Stimulated activated effector memory CD8-positive, alpha-beta T cell treated with anti-CD3 and anti-CD28 coated beads, Interleukin-12 subunit alpha, Interleukin-12 subunit beta, amount 100 ng/mL, for 72 hours (primary cell): ENCODE results near the gene RIGI.

Experiments used
- ATAC-seq: fragments of 150-1000 bp; cut with Tn5 transposase; 2 replicates; pipeline ENCODE4 v1.10.0; 2021
- DNase-seq, 2 donors: peaks; one replicate each; pipeline ENCODE4 v3.0.0; 2021 to 2022; ENCODE audit warnings: low spot score in 2 of 2
- H3K27ac Mint-ChIP-seq: one replicate; pipeline ENCODE4 v1.8.0; 2022; ENCODE audit warnings: mild to moderate bottlenecking, mixed read lengths
- H3K36me3 Mint-ChIP-seq: one replicate; pipeline ENCODE4 v1.8.0; 2022; ENCODE audit warnings: mild to moderate bottlenecking, mixed read lengths
- H3K4me1 Mint-ChIP-seq: one replicate; pipeline ENCODE4 v1.8.0; 2022; ENCODE audit warnings: mixed read lengths
- H3K4me3 Mint-ChIP-seq: one replicate; pipeline ENCODE4 v1.8.0; 2022; ENCODE audit warnings: mild to moderate bottlenecking, mixed read lengths
- H3K9me3 Mint-ChIP-seq: one replicate; pipeline ENCODE4 v1.8.0; 2022; ENCODE audit warnings: mixed read lengths

The RIGI gene

GRCh38 chr9:32502464-32502863, 23.5 kb downstream of the RIGI start:
- H3K9me3 Mint-ChIP-seq: no peaks in the 10 kb centered on the region
- DNase-seq (no peak), ATAC-seq (no peak)
- peak overlapping the region; percentile 18 for H3K27ac Mint-ChIP-seq
- peaks cover 14% of the 10 kb centered on the region for H3K4me1 Mint-ChIP-seq
- no peak overlapping the region for H3K4me3 Mint-ChIP-seq
- peaks cover 31% of the 10 kb centered on the region for H3K36me3 Mint-ChIP-seq

GRCh38 chr9:32501868-32502267, 24.1 kb downstream of the RIGI start:
- peaks cover 14% of the 10 kb centered on the region for H3K4me1 Mint-ChIP-seq
- no peak for ATAC-seq

GRCh38 chr9:32500768-32501167, 25.2 kb downstream of the RIGI start:
- no peaks in the 10 kb centered on the region for H3K9me3 Mint-ChIP-seq
- H3K27ac Mint-ChIP-seq: peak overlapping the region; percentile 23
- no peak overlapping the region for H3K4me3 Mint-ChIP-seq
- peaks cover 48% of the 10 kb centered on the region for H3K36me3 Mint-ChIP-seq
- DNase-seq: no peak
- H3K4me1 Mint-ChIP-seq: peaks cover 14% of the 10 kb centered on the region
- no peak for ATAC-seq

More at GRCh38 chr9:32501868-32502267, 24.1 kb downstream of the RIGI start:
- peaks cover 37% of the 10 kb centered on the region for H3K36me3 Mint-ChIP-seq
- H3K27ac Mint-ChIP-seq: no peak overlapping the region
- no peak for DNase-seq
- H3K9me3 Mint-ChIP-seq: no peaks in the 10 kb centered on the region
- no peak overlapping the region for H3K4me3 Mint-ChIP-seq

GRCh38 chr9:32497921-32498320, 28.1 kb downstream of the RIGI start:
- ATAC-seq: no peak
- Mint-ChIP-seq H3K36me3 (peaks cover 72% of the 10 kb centered on the region), H3K4me1 (peaks cover 10% of the 10 kb centered on the region), H3K4me3 (no peak overlapping the region), H3K9me3 (no peaks in the 10 kb centered on the region), H3K27ac (no peak overlapping the region)
- no peak for DNase-seq

GRCh38 chr9:32490601-32491000, 35.4 kb downstream of the RIGI start:
- no peaks in the 10 kb centered on the region for H3K9me3 Mint-ChIP-seq
- DNase-seq: no peak
- ATAC-seq: no peak
- H3K36me3 Mint-ChIP-seq: peaks cover 75% of the 10 kb centered on the region
- no peaks in the 10 kb centered on the region for H3K4me1 Mint-ChIP-seq
- no peak overlapping the region for H3K4me3 Mint-ChIP-seq
- no peak overlapping the region for H3K27ac Mint-ChIP-seq

GRCh38 chr9:32487981-32488380, 38.0 kb downstream of the RIGI start:
- no peak overlapping the region for H3K27ac Mint-ChIP-seq
- no peak overlapping the region for H3K4me3 Mint-ChIP-seq
- no peaks in the 10 kb centered on the region for H3K9me3 Mint-ChIP-seq
- DNase-seq: no peak
- H3K36me3 Mint-ChIP-seq: peaks cover 78% of the 10 kb centered on the region
- no peak for ATAC-seq
- H3K4me1 Mint-ChIP-seq: no peaks in the 10 kb centered on the region

GRCh38 chr9:32486839-32487562, 39.0 kb downstream of the RIGI start:
- H3K4me1 Mint-ChIP-seq: no peaks in the 10 kb centered on the region
- no peak overlapping the region for H3K4me3 Mint-ChIP-seq
- H3K27ac Mint-ChIP-seq: peak overlapping the region; percentile 27
- H3K36me3 Mint-ChIP-seq: peaks cover 81% of the 10 kb centered on the region
- no peaks in the 10 kb centered on the region for H3K9me3 Mint-ChIP-seq
- DNase-seq (no peak), ATAC-seq (no peak)

- peak overlapping the region; percentile 55 for H3K27ac Mint-ChIP-seq
- H3K36me3 Mint-ChIP-seq: peaks cover 97% of the 10 kb centered on the region
- no peaks in the 10 kb centered on the region for H3K4me1 Mint-ChIP-seq
- H3K9me3 Mint-ChIP-seq: no peaks in the 10 kb centered on the region
- H3K4me3 Mint-ChIP-seq: no peak overlapping the region
- DNase-seq (no peak), ATAC-seq (no peak)
Measured at GRCh38 chr9:32483343-32483742, 42.7 kb downstream of the RIGI start.
